ENCODE data around the gene ZNF608. TPM values are rescaled to one million over a fixed set of nuclear protein-coding genes. Genes with fewer than 3 reads are reported as not detected.

The ZNF608 gene
- 7.6 and 11.4 TPM in 2 replicates for total RNA-seq

GRCh38 chr5:124745928-124746915, at the start of gene ZNF608:
ZNF608 (minus strand) TSS chr5:124746639; CDS start chr5:124744989, 1,650 bp downstream.

